ENCODE results near the gene SAMD14.
A peak's percentile ranks its signal among the peaks of the same experiment; 100 is the strongest.

The SAMD14 gene

DNA sequence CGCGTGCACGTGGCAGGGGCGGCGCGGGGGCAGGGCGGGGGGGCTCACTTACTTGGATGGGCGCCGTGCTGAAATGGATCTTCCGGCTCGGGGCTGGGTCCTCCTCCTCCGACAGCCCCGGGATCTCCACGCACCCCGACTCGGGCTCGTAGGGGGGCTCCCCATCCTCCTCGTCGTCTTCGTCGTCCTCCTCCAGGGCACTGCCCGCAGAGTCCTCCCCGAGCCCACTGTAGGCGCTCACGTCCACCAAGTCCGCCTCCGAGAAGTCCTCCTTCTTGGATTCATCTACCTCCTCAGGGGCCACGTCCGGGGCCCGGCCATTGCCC is 19.1 kb upstream of the SAMD14 start:
- peak; percentile 53 for DNase-seq

DNA sequence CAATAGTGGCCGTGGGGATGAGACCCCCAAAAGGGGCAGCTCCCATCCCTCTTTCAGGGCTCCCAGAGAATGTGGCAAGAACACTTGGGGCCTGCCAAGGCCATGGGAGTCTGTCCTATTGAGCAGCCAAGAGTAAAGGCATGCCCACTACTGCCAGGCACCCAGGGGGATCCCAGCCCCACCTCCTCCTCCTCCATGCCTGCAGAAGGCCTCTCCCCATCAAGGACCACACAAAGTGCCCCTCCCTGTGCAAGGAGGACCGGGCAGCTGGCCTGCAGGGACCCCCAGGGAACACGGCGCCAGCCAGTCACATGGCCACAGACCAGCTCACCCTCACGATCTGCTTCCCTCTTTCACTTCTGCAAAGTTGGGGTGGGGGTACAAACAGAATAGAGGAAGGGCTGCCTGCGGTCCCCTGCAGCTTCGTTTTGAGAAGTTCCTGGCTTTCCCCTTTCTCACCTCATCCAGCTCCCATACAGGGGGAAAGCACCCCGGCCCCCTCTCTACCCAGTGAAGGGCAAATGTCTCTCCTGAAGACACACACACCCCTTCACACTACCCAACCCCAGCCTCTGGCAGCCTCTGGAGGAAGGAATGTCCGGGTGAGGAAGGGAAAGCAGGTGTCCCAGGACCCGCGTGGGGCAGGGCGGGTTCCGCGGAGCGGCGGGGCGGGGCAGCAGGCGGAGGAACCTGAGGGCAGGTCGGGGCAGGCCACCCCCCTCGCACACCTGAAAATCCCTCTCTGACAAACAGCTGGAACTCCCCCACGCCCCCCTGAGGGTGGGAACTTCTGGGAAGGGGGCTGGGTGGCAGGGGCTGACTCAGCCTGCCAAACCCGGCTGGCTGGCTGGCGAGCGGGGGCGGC is 18.5 kb upstream of the SAMD14 start:
- DNase-seq: peak; percentile 66

DNA sequence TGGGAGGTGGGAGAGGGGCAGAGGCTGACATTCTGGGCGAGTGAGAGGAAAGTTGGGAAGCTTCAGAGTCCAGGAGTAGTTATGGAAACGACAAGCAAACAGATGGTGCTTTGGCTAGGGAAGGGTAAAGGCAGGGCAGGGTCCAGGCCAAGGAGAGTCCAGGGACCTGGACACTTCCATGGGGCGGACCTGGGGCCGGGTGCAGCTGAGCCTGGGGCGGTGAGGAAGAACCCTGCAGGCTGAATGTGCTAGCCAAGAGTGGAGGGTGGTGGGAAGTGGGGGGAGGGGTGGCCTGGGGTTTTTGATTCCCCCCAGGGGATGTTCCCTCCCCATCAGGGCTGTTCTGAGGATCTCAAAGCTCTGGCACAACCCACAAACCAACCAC is 17.9 kb upstream of the SAMD14 start:
- DNase-seq: no peak

DNA sequence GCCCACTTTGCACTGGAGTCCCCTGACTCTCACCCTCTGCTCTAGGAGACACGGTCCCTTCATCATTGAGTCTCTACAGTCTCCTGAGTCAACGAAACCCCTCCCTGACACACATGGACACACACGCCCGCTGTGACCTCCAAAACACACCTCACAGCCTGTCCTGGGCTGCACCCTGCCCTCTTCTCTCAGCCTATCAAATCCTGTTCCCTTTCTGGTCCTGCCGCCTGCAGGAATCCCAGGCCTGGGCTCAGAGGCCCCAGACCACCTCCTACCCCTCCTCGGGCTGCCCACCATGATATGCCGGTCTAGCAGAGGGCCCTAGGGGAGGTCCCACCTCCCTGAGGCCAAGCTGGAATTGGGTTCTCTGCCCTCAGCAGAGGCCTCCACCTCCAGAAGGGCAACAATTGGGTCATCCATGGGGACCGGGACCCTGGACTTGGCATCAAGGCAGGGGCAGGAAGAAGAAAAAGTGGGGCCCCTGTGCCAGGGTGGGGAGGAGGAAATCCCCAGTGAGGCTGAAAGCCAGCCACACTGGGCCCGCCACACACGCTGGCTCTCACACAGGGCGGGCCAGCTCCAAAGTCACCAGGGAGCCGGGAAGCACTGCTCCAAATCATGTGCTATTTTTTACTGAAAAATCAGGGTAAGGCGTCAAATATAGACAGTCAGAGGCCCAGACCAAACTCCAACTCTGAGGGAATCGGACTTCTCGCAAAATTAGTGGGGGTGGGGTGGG is 17.1 kb upstream of the SAMD14 start:
- no peak for DNase-seq

- DNase-seq: no peak
Measured at GRCh38 chr17:50146230-50146926, 16.4 kb upstream of the SAMD14 start.

- no peak for DNase-seq
Measured at GRCh38 chr17:50145532-50146229, 15.7 kb upstream of the SAMD14 start.

- no peak for DNase-seq
Measured at GRCh38 chr17:50144845-50145531, 15.0 kb upstream of the SAMD14 start.

DNA sequence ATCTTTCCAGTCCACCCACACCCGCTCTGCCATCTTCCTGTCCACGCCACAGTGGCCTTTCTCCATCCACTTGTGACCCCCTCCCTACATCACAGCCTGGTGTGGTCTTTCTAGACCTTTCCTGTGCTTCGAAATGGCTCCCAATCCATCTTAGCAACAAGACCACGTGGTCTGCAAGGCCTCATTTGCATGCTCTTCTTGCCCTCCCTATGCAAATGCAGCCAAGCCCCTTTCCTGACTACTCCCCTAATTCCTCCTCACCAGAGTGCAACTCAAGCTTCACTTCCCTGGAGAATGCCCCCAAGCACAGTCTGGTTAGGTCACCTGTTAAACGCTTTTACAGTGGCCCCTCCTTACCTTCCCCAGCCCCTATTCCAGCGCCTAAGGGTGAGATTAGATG is 14.4 kb upstream of the SAMD14 start:
- no peak for DNase-seq

- no peak for DNase-seq
Measured at GRCh38 chr17:50143461-50144176, 13.7 kb upstream of the SAMD14 start.

DNA sequence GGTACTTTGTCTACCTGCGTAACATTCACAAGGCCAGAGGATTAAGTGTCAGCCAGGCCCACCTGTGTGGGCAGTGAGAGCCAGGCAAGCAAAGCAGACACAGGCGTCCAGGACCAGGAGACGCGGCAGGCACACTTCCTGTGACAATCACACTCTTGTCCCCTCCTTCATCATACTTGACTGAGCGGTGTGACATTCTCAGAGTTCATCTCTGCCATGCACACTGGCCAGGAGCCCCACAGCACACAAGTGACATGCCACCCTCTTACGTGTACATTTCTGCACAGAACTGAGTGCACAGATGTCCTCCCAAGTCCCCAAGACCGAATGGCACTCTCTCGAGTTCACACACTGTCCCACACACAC is 11.8 kb upstream of the SAMD14 start:
- no peak for DNase-seq

GRCh38 chr17:50141026-50141744 is 11.2 kb upstream of the SAMD14 start:
- no peak for DNase-seq

DNA sequence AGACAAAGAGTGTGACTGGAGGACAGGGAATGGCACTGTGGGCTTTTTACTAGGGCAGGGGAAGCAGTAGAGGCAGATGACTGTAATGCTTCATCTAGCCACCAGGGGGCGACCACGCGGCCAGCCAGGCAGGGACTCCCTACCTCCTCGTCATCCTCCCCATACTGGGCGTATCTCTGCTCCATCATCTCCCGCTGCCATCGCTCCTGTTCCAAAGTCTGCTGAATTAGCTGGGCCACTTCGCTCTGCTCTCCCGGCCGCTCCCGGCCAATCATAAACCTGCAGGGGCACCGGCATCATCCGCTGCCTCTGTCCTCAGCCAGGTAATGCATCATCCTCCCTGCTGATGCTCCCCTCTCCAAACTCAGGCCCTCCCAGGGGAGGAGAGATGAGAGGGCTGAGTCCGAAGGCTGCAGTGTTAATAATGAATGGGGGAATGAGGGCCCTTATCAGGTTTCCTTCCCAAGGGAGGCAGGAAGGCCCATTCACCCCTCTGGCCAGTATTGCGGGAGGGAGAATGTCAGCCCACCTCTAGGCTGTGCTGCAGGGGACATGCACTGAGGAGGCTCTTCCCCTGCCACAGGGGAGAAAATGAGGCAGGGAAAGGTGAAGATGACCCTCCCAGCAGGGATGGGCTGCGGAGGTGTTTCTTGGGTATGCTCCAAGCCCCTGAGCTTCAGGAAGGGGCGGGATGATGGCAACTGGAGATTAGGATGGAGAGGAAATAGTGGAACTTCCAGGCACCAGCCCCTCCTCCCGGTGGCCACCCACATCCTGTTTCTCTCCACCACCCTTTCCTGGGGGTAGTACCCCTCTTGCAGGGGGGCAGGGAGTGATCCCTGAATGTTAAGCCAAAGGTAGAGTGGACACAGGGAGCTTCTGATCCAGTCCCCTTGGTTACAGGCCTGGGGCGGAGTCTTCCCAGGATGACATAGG is 10.3 kb upstream of the SAMD14 start:
- peak; percentile 52 for DNase-seq

GRCh38 chr17:50139185-50139783 is 9.3 kb upstream of the SAMD14 start:
- DNase-seq: no peak

GRCh38 chr17:50137042-50137441 is 7.1 kb upstream of the SAMD14 start:
- no peak for DNase-seq

- no peak for DNase-seq
Measured at GRCh38 chr17:50136096-50136687, 6.2 kb upstream of the SAMD14 start.

DNA sequence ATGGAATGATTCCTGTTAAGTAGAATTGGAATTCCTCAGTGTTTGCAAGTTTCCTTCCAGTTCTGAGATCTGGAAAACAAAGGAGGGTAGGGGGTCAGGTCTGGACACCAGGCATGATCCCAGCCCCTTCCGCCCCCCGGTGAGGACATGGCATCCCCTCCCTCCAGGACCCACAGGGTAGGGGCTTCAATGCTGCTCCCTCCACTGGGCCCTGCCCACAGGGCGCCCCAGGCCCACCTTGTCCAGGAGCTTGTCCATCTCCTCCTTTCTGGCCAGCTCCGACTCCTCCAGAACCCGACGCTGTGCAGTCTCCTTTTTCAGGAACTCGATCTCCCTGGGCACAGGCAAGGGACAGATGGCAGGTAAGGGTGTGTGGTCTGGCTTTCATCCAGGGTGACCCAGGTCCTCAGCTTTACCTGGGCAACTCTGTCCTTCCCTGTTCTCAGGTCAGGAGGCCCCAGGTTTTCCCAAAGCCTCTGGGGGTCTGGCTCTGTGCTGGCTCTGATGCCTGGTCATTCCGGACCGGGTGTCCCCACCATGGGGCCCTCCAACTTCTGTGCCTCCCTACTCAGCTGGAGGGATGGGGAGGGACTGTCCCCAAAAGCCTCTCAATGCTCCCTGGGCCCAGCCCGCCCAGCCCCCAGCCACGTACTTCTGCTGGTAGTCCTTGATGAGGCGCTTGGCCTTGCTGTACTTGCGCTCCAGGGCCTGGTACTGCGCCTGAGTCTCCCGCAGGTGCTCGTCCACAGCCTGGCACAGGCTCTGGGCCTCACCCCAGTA is 5.5 kb upstream of the SAMD14 start:
- DNase-seq: no peak

GRCh38 chr17:50134206-50135110 is 4.5 kb upstream of the SAMD14 start:
- no peak for DNase-seq

All from right kidney (tissue), 1 donor.